ENCODE data around the gene FAM171A1.
A peak's percentile ranks its signal among the peaks of the same experiment; 100 is the strongest.

FAM171A1 gene

DNA sequence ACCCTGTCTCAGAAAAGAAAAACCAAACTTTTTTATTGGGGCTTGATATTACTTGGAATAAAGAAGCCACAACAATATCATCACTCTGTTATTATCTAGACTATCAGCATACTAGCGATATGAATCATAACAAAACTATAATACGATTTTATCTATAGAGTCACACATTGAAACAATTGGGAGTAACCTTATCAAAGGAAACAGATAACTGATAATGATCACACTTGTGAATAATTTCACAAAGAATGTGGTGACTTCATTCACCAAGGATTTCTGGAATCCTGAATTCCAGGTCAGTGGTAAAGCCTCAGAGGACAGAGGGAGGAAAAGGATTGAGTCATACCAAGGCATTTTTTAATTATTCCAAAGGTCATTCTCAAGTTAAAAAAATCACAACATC lies 170.5 kb downstream of the FAM171A1 start:
- DNase-seq: no peak

DNA sequence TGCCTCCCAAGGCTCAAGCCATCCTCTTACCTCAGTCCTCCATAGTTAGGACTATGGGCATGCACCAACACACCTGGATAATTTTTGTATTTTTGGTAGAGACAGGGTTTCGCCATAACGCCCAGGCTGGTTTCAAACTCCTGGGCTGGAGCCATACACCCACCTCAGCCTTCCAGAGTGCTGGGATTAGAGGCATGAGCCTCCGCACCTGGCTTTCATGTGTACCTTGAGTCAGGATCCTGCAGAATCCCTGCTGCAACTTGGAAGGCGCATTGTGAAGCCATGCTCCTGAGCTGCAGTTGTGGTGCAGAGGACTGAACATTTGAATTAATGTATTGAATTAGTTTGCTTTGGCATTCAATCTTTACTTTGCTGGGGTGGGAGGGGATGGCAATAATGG lies 173.2 kb downstream of the FAM171A1 start:
- no peak for DNase-seq

DNA sequence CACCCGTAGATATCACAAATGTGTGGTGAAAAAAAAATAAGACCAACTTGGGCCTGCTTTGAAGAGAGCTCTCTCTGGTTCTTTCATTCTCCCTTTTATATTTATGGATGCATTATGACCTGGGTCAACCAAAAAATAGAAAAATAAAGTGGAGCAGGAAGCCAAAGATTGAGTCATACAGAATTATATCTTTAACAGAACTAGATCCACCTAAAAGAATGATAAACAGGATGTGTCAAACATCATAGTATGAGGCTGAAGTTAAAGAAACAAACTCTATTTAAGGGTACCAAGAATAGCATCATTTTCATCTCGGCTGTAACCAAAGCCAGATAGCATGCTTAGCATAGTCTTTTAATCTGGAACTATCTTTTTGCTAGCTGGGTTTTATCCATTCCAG lies 173.8 kb downstream of the FAM171A1 start:
- no peak for DNase-seq

DNA sequence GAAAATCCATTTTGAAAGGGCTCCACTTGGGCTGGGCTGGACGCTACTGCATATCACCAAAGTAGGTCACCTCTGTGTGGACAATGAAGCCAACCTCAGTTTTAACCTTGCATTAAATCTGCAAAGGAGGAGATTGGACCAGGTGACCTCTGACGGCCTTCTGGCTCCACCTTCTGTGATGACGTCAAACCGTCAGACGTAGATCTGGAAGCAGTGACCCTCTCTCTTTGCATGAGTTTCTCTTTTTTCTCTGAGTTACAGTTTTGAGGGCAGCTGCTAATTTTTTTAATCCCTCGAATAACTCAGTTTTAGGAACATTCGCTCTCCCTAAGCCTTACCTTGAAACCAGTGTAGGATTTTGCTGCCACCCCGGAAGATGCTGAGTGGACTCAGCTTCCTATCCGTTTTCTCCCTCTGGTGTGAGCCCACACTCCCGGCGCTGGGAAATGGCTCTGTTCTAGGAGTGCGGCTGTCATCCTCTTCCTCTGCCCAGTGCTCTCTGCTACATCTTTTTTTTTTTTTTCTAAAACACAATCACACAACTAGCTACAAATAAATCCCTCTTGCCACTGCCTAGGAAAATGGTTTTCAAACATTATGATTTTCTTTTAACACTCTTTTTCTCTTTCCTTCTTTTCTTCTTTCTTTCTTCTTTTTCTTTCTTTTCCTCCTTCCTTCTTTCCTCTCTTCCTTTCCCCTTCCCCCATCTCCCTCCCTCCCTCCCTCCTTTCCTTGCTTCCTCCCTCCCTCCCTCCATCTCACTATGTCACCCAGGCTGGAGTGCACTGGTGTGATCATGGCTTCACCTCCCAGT lies 174.9 kb downstream of the FAM171A1 start:
- no peak for DNase-seq

DNA sequence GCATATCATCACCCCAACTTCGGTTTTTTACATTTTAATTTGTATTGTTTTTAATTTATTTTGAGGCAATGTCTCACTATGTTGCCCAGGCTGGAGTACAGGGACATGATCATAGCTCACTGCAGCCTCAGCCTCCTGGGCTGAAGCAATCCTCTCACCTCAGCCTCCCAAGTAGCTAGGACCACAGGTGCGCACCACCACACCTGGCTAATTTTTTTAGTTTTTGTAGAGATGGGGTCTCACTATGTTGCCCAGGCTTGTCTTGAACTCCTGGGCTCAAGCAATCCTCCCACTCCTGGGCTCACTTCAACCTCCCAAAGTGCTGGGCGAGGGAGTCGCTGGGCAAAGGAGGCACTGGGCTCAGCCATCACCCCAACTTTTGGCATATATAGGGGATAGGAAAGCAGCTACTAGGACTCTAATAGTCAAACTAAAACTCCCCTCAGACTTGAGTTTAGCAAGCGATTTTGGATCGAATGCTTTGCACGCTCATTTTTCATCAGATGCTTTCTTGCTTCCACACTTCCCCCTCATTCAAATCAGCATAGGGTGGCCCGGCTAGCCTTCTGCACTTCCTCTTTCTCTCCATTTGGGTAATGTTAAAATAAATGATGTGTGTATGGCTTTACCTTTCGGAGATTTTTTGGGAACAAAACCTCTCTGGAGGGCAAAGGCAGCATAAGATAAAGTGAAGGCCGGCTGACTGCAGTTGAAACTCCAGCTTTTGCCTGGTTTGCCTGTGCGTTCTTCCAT lies 181.8 kb downstream of the FAM171A1 start:
- no peak for DNase-seq

DNA sequence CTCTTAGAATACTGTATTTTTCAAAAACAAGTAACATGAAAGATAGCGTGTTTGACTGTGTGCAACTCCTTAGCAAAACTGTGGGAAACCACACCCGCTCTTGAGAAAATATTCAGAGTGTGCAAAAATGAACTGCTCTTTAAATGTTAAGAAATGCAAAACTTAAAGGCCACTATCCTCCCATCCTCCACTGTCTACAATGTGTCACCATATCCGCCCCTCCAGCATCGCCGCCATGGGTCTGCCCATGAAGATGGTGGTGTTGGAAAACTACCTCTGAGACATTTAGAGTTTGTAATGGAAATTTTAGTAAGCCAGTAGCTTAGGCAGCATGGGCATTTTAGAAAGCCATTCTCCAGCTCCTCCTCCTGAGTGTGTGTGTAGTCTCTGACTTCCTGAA lies 182.5 kb downstream of the FAM171A1 start:
- DNase-seq: no peak

DNA sequence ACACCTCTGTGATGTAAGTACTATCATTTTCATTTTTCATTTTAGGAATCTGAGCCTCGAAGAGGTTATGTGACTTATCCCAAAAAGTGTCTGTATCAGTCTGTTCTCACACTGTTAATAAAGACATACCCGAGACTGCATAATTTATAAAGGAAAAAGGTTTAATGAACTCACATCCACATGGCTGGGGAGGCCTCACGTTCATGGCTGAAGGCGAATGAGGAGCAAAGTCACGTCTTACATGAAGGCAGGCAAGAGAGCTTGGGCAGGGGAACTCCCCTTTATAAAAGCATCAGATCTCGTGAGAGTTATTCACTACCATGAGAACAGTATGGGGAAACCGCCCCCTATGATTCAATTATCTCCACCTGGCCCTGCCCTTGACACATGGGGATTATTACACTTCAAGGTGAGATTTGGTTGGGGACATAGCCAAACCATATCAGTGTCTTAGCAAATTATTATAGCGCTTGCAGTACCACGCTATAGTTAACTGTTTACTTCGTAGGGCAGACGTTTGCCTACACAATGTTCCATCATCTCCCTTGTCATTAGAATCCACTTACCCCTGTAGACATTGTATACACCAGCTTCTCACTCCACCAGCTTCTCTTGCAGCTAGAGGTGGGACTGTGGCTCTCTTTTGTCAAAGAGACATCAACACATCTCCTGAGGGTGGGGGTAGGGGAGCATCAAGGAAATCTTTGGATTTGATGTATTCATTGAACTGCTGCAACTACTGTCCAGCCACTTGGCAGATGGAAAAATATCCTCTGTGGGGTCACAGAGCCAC lies 187.2 kb downstream of the FAM171A1 start:
- DNase-seq: no peak

DNA sequence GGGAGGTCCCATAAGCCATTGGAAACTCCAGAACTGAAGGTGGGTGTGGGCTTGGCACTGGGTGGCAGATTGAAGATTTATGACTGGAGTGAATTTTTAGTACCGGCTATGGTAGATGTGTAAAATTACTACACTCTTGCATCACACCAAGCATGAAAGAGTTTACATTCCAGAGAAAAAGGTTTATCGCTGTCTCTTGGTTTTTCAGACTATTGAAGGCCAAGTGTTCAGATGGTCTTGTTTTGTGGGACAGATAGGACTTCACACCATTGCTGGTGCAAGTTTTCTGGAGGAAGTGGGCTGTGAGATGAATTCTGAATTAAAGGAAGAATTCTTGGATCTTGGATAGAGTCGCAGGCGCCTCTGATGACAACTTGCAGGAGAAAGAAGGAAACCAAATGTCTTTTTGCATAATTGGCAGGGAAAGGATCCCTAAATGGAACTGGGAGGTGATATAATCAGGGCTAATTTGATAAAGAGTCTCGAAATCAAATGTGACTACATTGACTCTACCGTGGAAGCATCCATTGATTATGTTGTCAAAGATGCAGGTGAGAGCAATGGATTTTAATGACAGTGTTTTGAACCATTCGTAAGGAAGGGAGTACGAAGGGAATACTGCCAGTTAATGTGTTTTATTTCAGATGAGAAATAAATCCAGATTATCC lies 188.4 kb downstream of the FAM171A1 start:
- DNase-seq: no peak

DNA sequence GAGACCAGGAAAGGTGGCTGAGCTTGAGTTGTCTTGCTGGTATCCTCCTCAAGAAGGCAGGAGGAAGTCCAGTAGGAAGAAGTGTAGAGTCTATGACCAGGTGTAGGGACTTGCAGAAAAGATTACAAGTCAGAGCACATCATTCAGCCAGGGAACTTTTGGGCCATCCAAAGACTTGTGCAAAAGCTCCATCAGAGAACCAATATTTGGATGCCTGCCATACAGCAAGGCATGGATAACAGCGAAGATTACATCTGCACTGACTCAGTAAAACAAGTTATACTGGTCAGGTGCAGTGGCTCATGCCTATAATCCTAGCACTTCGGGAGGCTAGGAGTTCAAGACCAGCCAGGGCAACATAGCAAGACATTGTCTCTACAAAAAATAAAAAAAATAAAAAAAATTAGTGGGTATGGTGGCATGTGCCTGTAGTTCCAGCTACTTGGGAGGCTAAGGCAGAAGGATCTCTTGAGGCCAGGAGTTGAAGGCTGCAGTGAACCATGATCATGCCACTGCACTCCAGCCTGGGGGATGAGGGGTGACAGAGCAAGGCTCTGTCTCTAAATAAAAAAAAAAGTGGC lies 189.4 kb downstream of the FAM171A1 start:
- no peak for DNase-seq

DNA sequence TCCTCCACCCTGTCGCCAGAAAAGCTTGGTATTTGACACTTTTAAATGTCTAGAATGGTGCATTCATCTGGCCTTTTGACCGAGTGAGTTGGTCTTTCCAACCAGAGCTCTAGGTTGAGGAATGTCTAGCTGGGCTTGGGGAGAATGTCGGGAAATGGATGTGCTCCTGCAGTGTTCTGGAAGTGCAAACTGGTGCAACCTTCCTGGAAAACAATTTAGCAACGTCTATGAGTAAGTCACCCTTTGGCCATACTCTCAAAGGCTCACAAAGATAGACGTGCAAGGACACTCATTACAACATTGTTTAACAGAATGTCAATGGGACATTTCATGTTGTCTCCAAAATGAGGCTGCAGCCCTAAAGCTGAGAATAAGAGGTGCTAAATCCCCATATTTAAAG lies 190.4 kb downstream of the FAM171A1 start:
- no peak for DNase-seq

DNA sequence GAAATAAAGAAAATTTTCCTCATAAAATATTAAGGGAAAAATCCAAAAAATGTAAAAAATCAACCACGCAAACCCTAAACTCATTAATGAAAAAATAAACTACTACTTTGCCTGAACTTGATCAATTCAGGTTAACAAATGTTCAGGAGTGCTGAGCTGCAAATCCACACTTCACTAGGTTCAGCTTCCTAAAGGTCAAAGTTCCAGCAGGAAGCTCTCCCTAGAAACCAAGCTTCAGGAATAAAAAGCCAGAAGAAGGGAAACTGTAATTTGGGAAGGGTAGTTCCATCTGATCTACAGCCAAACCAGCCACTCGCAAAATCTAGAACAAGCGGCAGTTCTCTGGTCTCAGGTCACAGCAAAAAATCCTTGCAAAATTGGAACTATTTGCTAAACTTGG lies 194.8 kb downstream of the FAM171A1 start:
- DNase-seq: no peak

DNA sequence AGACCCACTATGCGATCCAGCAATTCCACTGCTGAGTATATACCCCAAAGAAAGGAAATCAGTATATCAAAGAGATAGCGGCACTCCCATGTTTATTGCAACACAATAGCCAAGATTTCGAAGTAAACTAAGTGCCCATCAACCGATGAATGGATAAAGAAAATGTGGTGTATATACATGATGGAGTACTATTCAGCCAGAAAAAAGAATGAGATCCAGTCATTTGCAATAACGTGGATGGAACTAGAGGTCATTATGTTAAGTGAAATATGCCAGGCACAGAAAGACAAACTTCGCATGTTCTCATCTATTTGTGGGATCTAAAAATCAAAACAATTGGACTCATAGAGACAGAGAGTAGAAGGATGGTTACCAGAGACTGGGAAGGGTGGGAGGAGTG lies 195.5 kb downstream of the FAM171A1 start:
- DNase-seq: no peak

DNA sequence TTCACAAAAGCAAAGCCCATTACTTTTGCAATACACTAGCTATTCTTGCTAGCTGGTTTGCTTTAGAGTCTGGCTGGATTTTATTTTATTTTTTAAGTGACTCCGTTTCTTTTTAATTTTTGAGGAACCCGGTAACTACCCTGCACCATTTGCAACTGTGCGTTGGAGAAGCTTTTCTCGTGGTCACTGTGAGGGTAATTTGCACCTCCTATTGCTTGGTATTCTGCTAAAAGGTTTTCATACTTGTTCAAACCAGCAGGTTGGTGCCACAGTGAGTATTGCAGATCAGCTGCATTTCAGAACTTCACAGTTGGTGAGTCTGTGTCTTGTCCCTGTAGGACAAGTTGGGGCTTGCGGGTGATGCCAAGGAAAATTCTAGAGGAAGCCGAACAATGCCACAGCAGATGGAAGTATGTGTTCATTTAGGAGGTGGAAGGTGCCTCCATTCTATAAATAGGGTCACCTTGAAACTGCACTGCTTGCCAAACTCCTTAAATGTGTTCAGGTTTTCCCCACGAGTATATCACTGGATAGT lies 198.7 kb downstream of the FAM171A1 start:
- no peak for DNase-seq

DNA sequence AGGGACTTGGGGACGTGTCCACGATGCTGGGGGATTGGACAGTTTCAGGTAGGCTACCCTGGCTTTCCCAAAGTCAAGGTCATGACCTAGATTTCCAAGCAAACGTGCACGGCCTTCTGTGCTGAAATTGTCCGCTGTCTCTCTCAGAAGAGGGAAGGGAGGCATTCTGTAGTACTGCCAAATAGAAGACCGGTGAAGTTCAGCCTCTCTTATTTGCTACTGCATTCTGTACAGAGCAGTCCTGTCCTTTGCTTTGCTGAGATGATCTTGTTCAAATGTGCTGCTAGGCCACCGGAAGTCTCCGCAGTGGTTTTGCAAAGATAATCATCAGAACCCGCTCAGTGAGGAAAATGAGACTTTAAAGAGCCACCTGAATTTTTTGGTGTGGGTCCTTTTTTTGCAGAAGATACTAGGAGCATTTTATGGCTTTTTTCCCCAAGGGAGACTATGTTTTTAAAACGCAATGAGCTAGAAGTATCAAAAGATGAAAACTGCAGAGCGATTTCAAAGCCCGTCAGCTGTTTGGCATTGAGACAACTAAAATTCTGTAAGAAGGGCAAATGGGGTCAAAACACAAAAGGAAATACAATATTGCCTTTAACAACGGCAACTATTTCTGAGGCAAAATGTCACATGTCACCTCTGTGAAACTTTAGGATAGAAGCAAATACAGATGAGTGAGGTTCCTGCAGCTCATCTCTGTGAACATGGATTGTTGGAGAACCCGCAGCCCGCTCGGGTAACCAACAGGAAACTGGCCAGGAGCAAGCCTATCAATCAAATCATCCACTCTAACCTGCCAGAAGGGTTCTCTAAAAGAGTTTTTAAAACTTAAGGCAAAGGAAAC lies 201.3 kb downstream of the FAM171A1 start:
- no peak for DNase-seq

DNA sequence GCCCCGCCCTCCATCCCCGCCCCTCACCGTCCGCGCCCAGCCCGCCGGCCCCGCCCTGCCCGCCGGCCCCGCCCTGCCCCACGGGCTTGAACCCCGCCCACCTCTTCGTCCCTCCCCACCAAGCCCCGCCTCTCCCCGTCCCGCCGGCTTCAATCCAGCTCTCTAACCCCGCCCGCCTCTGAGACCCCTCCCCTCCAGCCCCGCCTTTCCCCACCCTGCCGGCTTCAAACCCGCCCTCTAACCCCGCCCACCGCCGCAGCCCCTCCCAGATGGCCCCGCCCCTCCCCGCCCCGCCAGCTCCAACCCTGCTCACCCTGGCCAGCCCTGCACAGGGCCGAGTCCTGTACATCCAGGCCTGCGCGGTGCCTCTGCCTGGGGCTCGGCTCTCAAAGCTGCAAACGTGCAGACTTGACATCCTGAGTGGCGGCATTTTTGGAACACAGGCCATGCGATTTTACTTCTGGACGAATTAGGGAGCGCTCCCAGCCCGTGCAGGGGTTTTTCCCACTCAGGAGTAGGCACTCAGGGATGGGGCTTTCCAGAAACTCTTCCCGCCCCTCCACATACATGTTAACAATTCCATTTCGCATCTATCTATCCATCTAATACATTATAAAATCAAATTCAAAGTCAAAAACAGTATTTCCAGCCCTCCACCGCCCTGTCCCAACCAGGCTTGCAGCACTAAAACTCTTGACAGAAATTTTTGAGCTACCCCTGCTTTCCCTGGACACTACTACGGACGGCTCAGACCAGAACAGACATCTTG lies 202.1 kb downstream of the FAM171A1 start:
- DNase-seq: peak; percentile 76

DNA sequence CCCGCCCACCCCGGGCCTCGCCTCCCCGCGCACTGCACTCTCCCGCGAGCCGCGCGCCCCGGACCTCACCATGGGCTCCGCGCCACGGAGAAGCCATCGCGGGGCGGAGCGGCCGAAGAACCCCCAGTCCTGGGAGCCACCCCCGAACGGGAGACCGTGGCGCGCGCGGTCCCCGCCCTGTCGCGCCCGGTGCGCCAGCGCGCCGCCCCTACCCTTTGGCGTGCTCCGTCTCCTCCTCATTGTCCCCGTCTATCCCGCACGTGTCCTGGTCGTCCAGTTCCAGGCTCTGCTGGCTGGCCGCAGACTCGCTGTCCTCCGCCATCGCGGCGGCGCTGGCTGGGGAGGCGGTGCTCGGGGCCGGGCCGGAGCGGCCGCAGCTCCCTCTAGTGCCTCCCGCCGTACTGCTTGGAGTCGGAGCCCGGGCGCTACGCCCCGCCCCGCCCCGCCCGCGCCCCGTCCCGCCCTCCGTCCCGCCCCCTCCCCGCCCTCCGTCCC lies 202.8 kb downstream of the FAM171A1 start, which contains the start of gene NMT2:
Gene NMT2, minus strand, starts transcription at position 403 of the 495 bp plus-strand sequence. Its CDS starts 81 bp downstream, at position 322.
- DNase-seq: peak; percentile 76

DNA sequence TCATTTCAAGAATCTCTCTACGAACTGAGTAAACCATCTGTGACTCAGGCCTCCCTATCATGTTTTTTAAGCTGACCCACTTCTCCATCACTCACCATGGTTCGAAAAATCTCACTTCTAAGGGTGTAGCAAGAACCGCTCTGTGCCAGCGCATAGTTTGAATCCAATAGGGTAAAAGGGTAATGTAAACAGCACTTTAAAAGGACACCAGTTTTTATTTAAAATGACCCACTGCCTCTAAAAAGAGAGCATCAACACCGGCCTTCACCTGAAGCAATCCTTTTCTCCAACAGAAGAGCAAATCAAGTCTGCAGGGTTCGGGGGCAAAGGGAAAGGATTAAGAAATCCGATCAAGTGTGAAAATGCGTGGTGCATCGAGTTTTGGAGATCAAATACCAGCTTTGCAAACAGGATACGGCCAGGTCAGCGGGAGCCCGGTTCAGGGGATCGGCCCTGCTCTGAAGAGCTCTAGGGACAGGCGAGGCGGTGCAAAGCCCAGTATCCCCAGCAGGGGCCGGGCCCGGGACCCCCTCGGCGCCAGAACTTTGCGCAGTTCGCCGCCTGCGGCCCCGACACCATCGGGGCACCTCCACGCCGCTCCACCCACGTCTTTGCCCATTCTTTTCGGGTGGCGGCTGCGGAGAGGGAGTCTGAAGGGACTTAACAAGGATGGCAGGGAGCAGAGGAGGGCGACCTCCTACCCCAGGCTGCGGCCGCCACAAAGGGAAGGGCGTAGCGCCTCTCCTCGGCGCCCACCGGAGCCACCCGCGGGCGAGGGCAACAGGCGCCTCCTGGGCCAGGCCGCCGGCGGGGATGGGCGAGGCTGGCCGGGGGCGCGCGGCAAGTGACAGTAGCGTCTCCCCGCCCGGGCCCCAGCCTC lies 203.4 kb downstream of the FAM171A1 start:
- DNase-seq: peak; percentile 4

DNA sequence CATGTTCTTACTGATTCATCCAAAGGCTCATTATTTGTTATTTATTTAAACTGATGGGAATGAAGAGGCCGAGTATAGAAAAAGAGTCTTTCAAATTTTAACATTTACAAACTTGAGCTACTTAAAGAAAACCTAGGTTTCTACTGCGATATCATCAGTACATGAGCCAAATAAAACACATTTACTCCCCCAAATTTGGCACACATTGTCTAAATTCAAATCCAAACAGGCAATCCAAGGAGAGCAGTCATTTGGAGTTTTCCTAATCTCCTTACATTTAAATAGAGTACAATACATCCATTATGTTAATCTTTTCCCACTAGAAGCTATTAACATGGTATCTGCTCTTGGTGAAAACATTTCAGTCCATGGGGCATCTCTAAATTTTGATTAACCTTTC lies 204.8 kb downstream of the FAM171A1 start:
- no peak for DNase-seq

DNA sequence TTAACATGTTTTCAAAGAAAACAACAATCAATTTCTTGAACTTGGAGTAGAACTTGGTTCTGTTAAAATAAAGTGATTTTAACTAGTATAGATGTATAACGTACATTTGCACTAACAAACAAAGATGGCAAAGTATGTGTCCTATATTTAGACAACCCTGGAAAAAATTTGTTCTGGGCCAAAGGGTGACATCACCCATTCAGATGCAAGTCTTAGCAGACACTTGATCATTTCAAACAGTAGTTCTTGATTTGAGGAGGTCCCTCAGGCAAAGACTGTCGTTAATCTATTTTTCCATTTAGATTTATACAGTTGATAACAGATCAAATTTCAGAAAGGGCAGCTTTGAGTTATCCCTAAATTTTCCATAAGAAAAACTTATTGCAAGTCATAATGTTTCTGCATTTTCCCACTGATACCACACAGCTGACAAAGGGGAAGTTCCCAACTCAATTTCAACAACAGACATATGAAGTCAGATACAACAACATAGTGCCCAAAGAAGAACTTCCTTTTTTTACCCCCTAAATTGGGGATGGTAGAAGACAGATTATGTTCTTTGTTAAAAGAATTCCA lies 207.7 kb downstream of the FAM171A1 start:
- DNase-seq: no peak

Data from NCI-H1105 (cell line).